SK-N-SH (cell line): Measurements from ENCODE around the gene TTC9B.

ENCODE experiments used
- ELF1 ChIP-seq: IDR thresholded peaks from 2 replicates; pipeline ENCODE4 v1.4.0; 2012
- EP300 ChIP-seq, 2 experiments: IDR thresholded peaks; 2 replicates each; pipeline versions ENCODE4 v1.4.0 to v1.6.1; 2012; ENCODE audit warnings: borderline replicate concordance in 1 of 2, low read depth in 1 of 2, low read length in 1 of 2
- EZH2phosphoT487 ChIP-seq: fragments of 200-600 bp; sonication (generic); IDR thresholded peaks from 2 replicates; pipeline ENCODE4 v1.6.1; 2017; ENCODE audit warnings: low read depth, mixed run types, mild to moderate bottlenecking, antibody characterized with exemption, moderate library complexity, borderline replicate concordance
- FOXM1 ChIP-seq: IDR thresholded peaks from 2 replicates; pipeline ENCODE4 v1.4.0; 2012; ENCODE audit warnings: low read depth, mild to moderate bottlenecking
- JUND ChIP-seq: IDR thresholded peaks from 2 replicates; pipeline ENCODE4 v1.4.0; 2012
- NFIC ChIP-seq: IDR thresholded peaks from 2 replicates; pipeline ENCODE4 v1.4.0; 2012; ENCODE audit warnings: borderline replicate concordance
- POLR2AphosphoS5 ChIP-seq: IDR thresholded peaks from 2 replicates; pipeline ENCODE4 v1.6.1; 2012; ENCODE audit warnings: low read depth, low read length
- YY1 ChIP-seq: IDR thresholded peaks from 2 replicates; pipeline ENCODE4 v1.4.0; 2012; ENCODE audit warnings: low read depth, mild to moderate bottlenecking
- TF ChIP-seq, protein P1 (sequence below): fragments of 200-600 bp; sonication (generic); IDR thresholded peaks from 2 replicates; pipeline ENCODE4 v1.6.1; 2017; ENCODE audit warnings: antibody characterized with exemption, mild to moderate bottlenecking, moderate library complexity
- TF ChIP-seq, protein P2 (sequence below): IDR thresholded peaks from 2 replicates; pipeline ENCODE4 v1.6.1; 2012; ENCODE audit warnings: mild to moderate bottlenecking, low read depth, low read length, moderate library complexity

DNA sequence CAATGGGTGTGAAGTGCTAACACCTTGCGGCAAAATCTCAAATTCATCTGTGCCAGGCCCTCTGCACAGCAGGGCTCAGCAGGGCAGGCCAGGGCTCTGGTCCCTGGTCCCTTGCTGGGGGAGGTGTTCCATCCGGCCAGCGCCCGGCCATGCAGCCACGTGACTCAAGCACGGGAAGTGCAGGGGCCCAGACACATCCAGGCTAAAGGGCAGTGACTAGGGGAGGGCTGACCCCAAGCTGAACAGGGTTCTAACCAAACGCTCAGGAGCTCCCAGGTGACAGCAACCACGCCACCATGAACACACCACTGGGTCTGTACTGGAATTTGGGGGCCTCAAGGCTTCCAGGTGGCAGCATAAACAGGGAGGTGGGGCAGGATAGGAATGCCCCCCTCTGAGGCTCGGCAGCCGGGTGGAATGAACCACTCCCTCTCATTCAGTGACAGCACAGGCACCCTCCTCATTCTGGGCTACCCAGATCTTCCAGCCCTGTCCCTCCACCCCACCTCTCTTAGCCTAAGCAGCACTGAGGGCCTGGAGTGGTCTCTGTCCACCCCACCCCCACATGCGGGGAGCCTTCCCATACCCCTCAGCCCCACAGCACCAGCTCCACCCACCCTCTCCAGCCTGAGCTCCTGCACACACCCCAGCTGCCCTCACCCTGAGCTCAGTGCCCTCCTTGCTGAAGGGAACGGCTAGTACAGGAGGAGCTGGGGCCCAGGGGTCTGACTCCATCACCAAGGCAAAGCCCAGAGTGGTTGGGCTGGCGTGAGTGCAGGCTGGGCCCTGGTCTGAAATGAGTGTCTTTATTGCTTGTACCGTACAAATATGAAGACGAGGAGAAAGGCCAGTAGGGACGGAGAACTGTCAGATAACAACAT is 13.6 kb upstream of the TTC9B start:
- TF ChIP-seq EP300 (IDR thresholded peaks at IDR 0.05; ENCODE audit: borderline replicate concordance in 1 of 2, low read depth in 1 of 2, low read length in 1 of 2) (no peak), JUND (no peak), NFIC (no peak), POLR2AphosphoS5 (no peak), FOXM1 (no peak), YY1 (no peak), EZH2phosphoT487 (no peak), ELF1 (no peak)
- TF ChIP-seq, protein P1, sequence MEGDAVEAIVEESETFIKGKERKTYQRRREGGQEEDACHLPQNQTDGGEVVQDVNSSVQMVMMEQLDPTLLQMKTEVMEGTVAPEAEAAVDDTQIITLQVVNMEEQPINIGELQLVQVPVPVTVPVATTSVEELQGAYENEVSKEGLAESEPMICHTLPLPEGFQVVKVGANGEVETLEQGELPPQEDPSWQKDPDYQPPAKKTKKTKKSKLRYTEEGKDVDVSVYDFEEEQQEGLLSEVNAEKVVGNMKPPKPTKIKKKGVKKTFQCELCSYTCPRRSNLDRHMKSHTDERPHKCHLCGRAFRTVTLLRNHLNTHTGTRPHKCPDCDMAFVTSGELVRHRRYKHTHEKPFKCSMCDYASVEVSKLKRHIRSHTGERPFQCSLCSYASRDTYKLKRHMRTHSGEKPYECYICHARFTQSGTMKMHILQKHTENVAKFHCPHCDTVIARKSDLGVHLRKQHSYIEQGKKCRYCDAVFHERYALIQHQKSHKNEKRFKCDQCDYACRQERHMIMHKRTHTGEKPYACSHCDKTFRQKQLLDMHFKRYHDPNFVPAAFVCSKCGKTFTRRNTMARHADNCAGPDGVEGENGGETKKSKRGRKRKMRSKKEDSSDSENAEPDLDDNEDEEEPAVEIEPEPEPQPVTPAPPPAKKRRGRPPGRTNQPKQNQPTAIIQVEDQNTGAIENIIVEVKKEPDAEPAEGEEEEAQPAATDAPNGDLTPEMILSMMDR: no peak
- TF ChIP-seq, protein P2, sequence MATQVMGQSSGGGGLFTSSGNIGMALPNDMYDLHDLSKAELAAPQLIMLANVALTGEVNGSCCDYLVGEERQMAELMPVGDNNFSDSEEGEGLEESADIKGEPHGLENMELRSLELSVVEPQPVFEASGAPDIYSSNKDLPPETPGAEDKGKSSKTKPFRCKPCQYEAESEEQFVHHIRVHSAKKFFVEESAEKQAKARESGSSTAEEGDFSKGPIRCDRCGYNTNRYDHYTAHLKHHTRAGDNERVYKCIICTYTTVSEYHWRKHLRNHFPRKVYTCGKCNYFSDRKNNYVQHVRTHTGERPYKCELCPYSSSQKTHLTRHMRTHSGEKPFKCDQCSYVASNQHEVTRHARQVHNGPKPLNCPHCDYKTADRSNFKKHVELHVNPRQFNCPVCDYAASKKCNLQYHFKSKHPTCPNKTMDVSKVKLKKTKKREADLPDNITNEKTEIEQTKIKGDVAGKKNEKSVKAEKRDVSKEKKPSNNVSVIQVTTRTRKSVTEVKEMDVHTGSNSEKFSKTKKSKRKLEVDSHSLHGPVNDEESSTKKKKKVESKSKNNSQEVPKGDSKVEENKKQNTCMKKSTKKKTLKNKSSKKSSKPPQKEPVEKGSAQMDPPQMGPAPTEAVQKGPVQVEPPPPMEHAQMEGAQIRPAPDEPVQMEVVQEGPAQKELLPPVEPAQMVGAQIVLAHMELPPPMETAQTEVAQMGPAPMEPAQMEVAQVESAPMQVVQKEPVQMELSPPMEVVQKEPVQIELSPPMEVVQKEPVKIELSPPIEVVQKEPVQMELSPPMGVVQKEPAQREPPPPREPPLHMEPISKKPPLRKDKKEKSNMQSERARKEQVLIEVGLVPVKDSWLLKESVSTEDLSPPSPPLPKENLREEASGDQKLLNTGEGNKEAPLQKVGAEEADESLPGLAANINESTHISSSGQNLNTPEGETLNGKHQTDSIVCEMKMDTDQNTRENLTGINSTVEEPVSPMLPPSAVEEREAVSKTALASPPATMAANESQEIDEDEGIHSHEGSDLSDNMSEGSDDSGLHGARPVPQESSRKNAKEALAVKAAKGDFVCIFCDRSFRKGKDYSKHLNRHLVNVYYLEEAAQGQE: no peak
